K562 (cell line): Measurements from ENCODE around the gene GRB2. TPM values are rescaled to one million over a fixed set of nuclear protein-coding genes. Genes with fewer than 3 reads are reported as not detected.
A peak's percentile ranks its signal among the peaks of the same experiment; 100 is the strongest.

ENCODE experiments used
- ATAC-seq: fragments of 200-7000 bp; cut with Tn5 transposase; 3 replicates; pipeline ENCODE4 v1.9.1; 2020; ENCODE audit warnings: moderate library complexity
- BruUV-seq: library from RNA; stranded (reverse); fragments of 400-500 nt; replicated peaks from 2 replicates; lab custom pipeline; 2021; lab: Mats Ljungman, UMichigan
- CTCF ChIA-PET: fragments of 300-600 bp; formaldehyde crosslinking; extraction: SDS; loops from one replicate; lab custom pipeline; 2021; ENCODE audit warnings: low intra/inter-chr PET ratio; lab: Yijun Ruan, JAX
- POLR2A ChIA-PET: fragments of 300-600, 350-650 bp; sonication (Branson Sonifier 250); formaldehyde crosslinking; extraction: SDS; loops from one replicate; lab custom pipeline; 2021; ENCODE audit warnings: antibody characterized with exemption, inconsistent platforms; lab: Yijun Ruan, JAX
- DNase-seq, 4 experiments: peaks; one replicate each; pipeline versions ENCODE4 v3.0.0 to v3.0.0-alpha.2; 2011 to 2018; ENCODE audit warnings: low spot score in 3 of 4, mixed read lengths in 3 of 4; ENCODE audit errors: extremely low read depth in 1 of 4
- FAIRE-seq: peaks from 2 replicates; lab custom pipeline; 2011; peaks lifted over from hg19 to GRCh38; lab: Jason Lieb, UNC
- H2AFZ ChIP-seq: 2 replicates; pipeline ENCODE4 v1.6.0; 2011; ENCODE audit warnings: low read depth, low read length, control low read depth, inconsistent platforms
- H3K27ac ChIP-seq: fragments of 200-600 bp; 3 replicates; pipeline ENCODE4 v1.8.0; 2011; ENCODE audit warnings: low read depth, mild to moderate bottlenecking, control low read depth, inconsistent platforms, low read length, moderate library complexity, mixed read lengths; ENCODE audit errors: extremely low read depth
- H3K27me3 ChIP-seq, 2 experiments: fragments of 300-600 bp in 1 of 2; 2 replicates in 1 of 2; 3 replicates in 1 of 2; pipeline versions ENCODE4 v1.6.0 to v1.8.0; 2011; ENCODE audit warnings: inconsistent platforms in 2 of 2, low read length in 2 of 2, mild to moderate bottlenecking in 1 of 2, mixed read lengths in 1 of 2, moderate library complexity in 1 of 2; ENCODE audit not compliant: control insufficient read depth in 2 of 2, insufficient read depth in 2 of 2
- H3K36me3 ChIP-seq: fragments of 300-600 bp; 3 replicates; pipeline ENCODE4 v1.8.0; 2011; ENCODE audit warnings: mild to moderate bottlenecking, low read length, inconsistent platforms; ENCODE audit not compliant: control insufficient read depth, insufficient read depth
- H3K4me1 ChIP-seq, 2 experiments: fragments of 200-600 bp in 1 of 2; replicated peaks in 1 of 2; 2 replicates in 1 of 2; 3 replicates in 1 of 2; pipeline versions ENCODE4 v1.5.1 to v1.8.0; 2011; ENCODE audit warnings: inconsistent platforms in 2 of 2, low read length in 2 of 2, mild to moderate bottlenecking in 1 of 2, mixed read lengths in 1 of 2, moderate library complexity in 1 of 2; ENCODE audit not compliant: control insufficient read depth in 2 of 2, insufficient read depth in 2 of 2
- H3K4me2 ChIP-seq: 2 replicates; pipeline ENCODE4 v1.6.1; 2011; ENCODE audit warnings: low read length, control low read depth, inconsistent platforms, mixed read lengths; ENCODE audit not compliant: insufficient read depth
- H3K4me3 ChIP-seq: fragments of 200-600 bp; sonication (generic), shearing (Covaris generic); 2 replicates; pipeline ENCODE4 v1.5.1; 2016; ENCODE audit warnings: control low read depth, inconsistent platforms
- H3K79me2 ChIP-seq: fragments of 200-600 bp; 3 replicates; pipeline ENCODE4 v1.8.0; 2011; ENCODE audit warnings: low read length, inconsistent platforms; ENCODE audit not compliant: control insufficient read depth, insufficient read depth
- H3K9ac ChIP-seq, 2 experiments: 2 replicates each; pipeline versions ENCODE4 v1.6.0 to v1.6.1; 2011; ENCODE audit warnings: low read depth in 2 of 2, low read length in 2 of 2, control low read depth in 1 of 2, inconsistent platforms in 1 of 2, mild to moderate bottlenecking in 1 of 2, mixed read lengths in 1 of 2; ENCODE audit not compliant: insufficient read depth in 1 of 2
- H3K9me1 ChIP-seq: one replicate; pipeline ENCODE4 v1.6.0; 2011; ENCODE audit warnings: inconsistent platforms, mild to moderate bottlenecking, low read length, moderate library complexity; ENCODE audit not compliant: control insufficient read depth, insufficient read depth
- H3K9me3 ChIP-seq: replicated peaks from 2 replicates; pipeline ENCODE4 v1.5.1; 2011; ENCODE audit warnings: low read depth, low read length, inconsistent platforms; ENCODE audit not compliant: control insufficient read depth, insufficient read depth
- H4K20me1 ChIP-seq: replicated peaks from 2 replicates; pipeline ENCODE4 v1.6.1; 2011; ENCODE audit warnings: low read length, inconsistent platforms, mixed read lengths; ENCODE audit not compliant: control insufficient read depth, insufficient read depth
- ARID2 ChIP-seq: fragments of 450-650 bp; IDR thresholded peaks from 2 replicates; pipeline ENCODE4 v1.6.1; 2017; ENCODE audit warnings: antibody characterized with exemption, mild to moderate bottlenecking
- HLTF ChIP-seq: fragments of 450-650 bp; IDR thresholded peaks from 2 replicates; pipeline ENCODE4 v1.6.1; 2016
- JUND ChIP-seq, 2 experiments: IDR thresholded peaks; 2 replicates in 1 of 2; 3 replicates in 1 of 2; pipeline ENCODE4 v1.6.1; 2011; ENCODE audit warnings: borderline replicate concordance in 2 of 2, low read depth in 2 of 2, low read length in 2 of 2, improper control_type of control experiment in 1 of 2, missing biosample characterization in 1 of 2, missing genetic modification characterization in 1 of 2, missing genetic modification reagents in 1 of 2
- MXD1 ChIP-seq: fragments of 250-450 bp; sonication (Bioruptor Pico); IDR thresholded peaks from 2 replicates; pipeline ENCODE4 v1.8.0; 2021; ENCODE audit warnings: borderline replicate concordance, mild to moderate bottlenecking, moderate library complexity; ENCODE audit not compliant: poor library complexity, severe bottlenecking
- MYC ChIP-seq, 2 experiments: fragments of 250-450 bp in 1 of 2; sonication (Bioruptor Pico) in 1 of 2; IDR thresholded peaks; 2 replicates each; pipeline versions ENCODE4 v1.5.1 to v1.6.1; 2012 to 2021; ENCODE audit warnings: low read depth in 2 of 2, borderline replicate concordance in 1 of 2, improper control_type of control experiment in 1 of 2, low read length in 1 of 2, mild to moderate bottlenecking in 1 of 2, moderate library complexity in 1 of 2
- TFAP4 ChIP-seq: sonication (generic); formaldehyde crosslinking; IDR thresholded peaks from 2 replicates; pipeline ENCODE4 v1.8.0; 2022; ENCODE audit warnings: missing genetic modification reagents, mild to moderate bottlenecking, moderate library complexity, borderline replicate concordance
- ZBTB7A ChIP-seq: IDR thresholded peaks from 2 replicates; pipeline ENCODE4 v1.6.1; 2011; ENCODE audit warnings: low read depth, mild to moderate bottlenecking, low read length, moderate library complexity, borderline replicate concordance; ENCODE audit not compliant: control insufficient read depth
- ZNF224 ChIP-seq: sonication (generic); formaldehyde crosslinking; IDR thresholded peaks from 2 replicates; pipeline ENCODE4 v1.8.0; 2022; ENCODE audit warnings: mild to moderate bottlenecking, missing genetic modification reagents
- ZNF384 ChIP-seq: IDR thresholded peaks from 2 replicates; pipeline ENCODE4 v1.6.1; 2012; ENCODE audit warnings: low read depth, low read length, improper control_type of control experiment
- ZZZ3 ChIP-seq: fragments of 450-650 bp; IDR thresholded peaks from 2 replicates; pipeline ENCODE4 v1.6.1; 2016; ENCODE audit warnings: antibody characterized with exemption, mild to moderate bottlenecking, moderate library complexity
- WGBS: fragments of 100-300 bp; shearing (Covaris generic); methylation state at CpG from one replicate; pipeline ENCODE4 v1.1.6; 2016; ENCODE audit warnings: low coverage, mixed read lengths; ENCODE audit not compliant: insufficient coverage; ENCODE audit errors: missing lambda C conversion rate; 5-methylcytosine and 5-hydroxymethylcytosine counted together
- in situ Hi-C: fragments of 300-500 bp; cut with MboI; formaldehyde crosslinking; loops from 4 replicates; pipeline ENCODE4 v1.15.0; 2018; ENCODE audit warnings: inconsistent platforms, mixed read lengths
- intact Hi-C: fragments of 100-400 bp; cut with micrococcal nuclease; formaldehyde crosslinking; loops from 2 replicates; pipeline ENCODE4 v1.14.2; 2022
- polyA plus RNA-seq, 8 experiments: library from polyadenylated mRNA; depleted of rRNA in 4 of 8; stranded (reverse) in 5 of 8; unstranded in 3 of 8; fragments of >200 nt; fragmentation: Nextera tagmentation in 2 of 8; fragmentation: Illumina TruSeq in 1 of 8; extraction: Ambion mirVana in 2 of 8; extraction: Trizol in 1 of 8; gene quantifications; 2 replicates each; pipeline versions ENCODE4 v1.2.1 to v1.2.3, GENCODE V29; 2011 to 2014; ENCODE audit warnings: inconsistent platforms in 1 of 8, missing spikeins in 1 of 8
- total RNA-seq, 7 experiments: library from RNA; depleted of rRNA in 6 of 7; stranded (reverse); fragments of >200 nt in 6 of 7; fragmentation: Illumina TruSeq in 2 of 7; extraction: Trizol in 2 of 7; gene quantifications; 2 replicates each; pipeline versions ENCODE4 v1.2.1 to v1.2.3, GENCODE V29; 2011 to 2021; ENCODE audit warnings: low replicate concordance in 1 of 7

GRB2 gene
- total and polyA plus RNA-seq, 9 of the 15 experiments (the other 6 are each of a cell fraction or from before 2014, with no cell fraction given) = 57.2 to 136 (median 84.8) TPM

GRCh38 chr17:75412455-75413317, 7.2 kb upstream of the GRB2 start:
- ChIA-PET CTCF (interaction anchor here (0.7 to 2.5 kb wide), 8 partner anchors 87 to 174 kb away, joined by 3 to 23 read pairs (median 4); partner anchors contain the start of genes MIF4GD, SLC25A19 and TSEN54), POLR2A (interaction anchor here (0.6 to 1.0 kb wide), 9 partner anchors 10 to 251 kb away, joined by 3 to 7 read pairs (median 3); partner anchors contain the start of gene MIF4GD)
- Histone ChIP-seq H3K27ac (no peak overlapping the region), H4K20me1 (no peaks in the 10 kb centered on the region), H3K4me2 (peak overlapping the region; percentile 30), H3K9ac (0 out of 4 replicates have a peak overlapping the region, but pooled peaks of 1 of the 2 experiments have one; percentile 4), H3K4me3 (no peak overlapping the region), H3K36me3 (no peaks in the 10 kb centered on the region), H3K9me1 (no peaks in the 10 kb centered on the region), H3K9me3 (no peaks in the 10 kb centered on the region), H3K4me1 (no peaks in the 10 kb centered on the region), H2AFZ (peak overlapping the region; percentile 57), H3K79me2 (no peaks in the 10 kb centered on the region), H3K27me3 (peaks cover 0 to 9% of the 10 kb centered on the region in 2 experiments; a peak in 2 of 5 replicates)
- WGBS = under 1% methylated on average over 8 of the region's 8 CpGs
- ATAC-seq = peak; percentile 92
- peak; percentile 69 to 84 (median 72) for DNase-seq
- in situ Hi-C loops (loop anchor here (5.0 to 10.0 kb wide), 3 partner anchors 100 to 298 kb away; partner anchors contain the start of genes GGA3 and MRPS7), intact Hi-C loops (loop anchor here (1.0 to 2.0 kb wide), 2 partner anchors 122 to 452 kb away; no protein-coding TSS in a partner anchor)
- no TSS peak for BruUV-seq
- peak; percentile 95 for FAIRE-seq
- 0 out of 2 replicates have a peak, but pooled peaks have one; percentile 27 for TF ChIP-seq ZBTB7A
- TF ChIP-seq MXD1 (CRISPR knock-in tag) = no peak
- TF ChIP-seq ZNF384 = 0 out of 2 replicates have a peak, but pooled peaks have one; percentile 40
- 0 out of 2 replicates have a peak, but pooled peaks have one; percentile 21 for TF ChIP-seq ZZZ3
- no peak for TF ChIP-seq ZNF224
- TF ChIP-seq ARID2 = 0 out of 2 replicates have a peak, but pooled peaks have one; percentile 49
- no peak for TF ChIP-seq TFAP4 (CRISPR knock-in tag)
- 0 out of 2 replicates have a peak, but pooled peaks have one; percentile 48 for TF ChIP-seq HLTF
- TF ChIP-seq JUND (IDR thresholded peaks at IDR 0.05; ENCODE audit: borderline replicate concordance, low read depth, low read length) = peak; percentile 57; the same call in 1 of the 2 replicates
- 0 out of 3 replicates have a peak, but pooled peaks have one; percentile 15 for TF ChIP-seq JUND (tag; IDR thresholded peaks at IDR 0.05; ENCODE audit: borderline replicate concordance, low read depth, low read length)
- 0 out of 2 replicates have a peak, but pooled peaks have one; percentile 24 for TF ChIP-seq MYC (IDR thresholded peaks at IDR 0.05; ENCODE audit: low read depth, low read length)
- no peak for TF ChIP-seq MYC (CRISPR knock-in tag; IDR thresholded peaks at IDR 0.05; ENCODE audit: borderline replicate concordance, low read depth)
